H1 (cell line): Measurements from ENCODE around the gene ARMC12. TPM values are rescaled to one million over a fixed set of nuclear protein-coding genes. Genes with fewer than 3 reads are reported as not detected.

Experiments
- CTCF ChIA-PET: fragments of 300-600 bp; sonication (Branson Sonifier 250); formaldehyde crosslinking; loops from one replicate; lab custom pipeline; 2021; ENCODE audit not compliant: partially characterized antibody; lab: Charles Lee
- POLR2A ChIA-PET: fragments of 300-600 bp; sonication (Branson Sonifier 250); formaldehyde crosslinking; loops from one replicate; lab custom pipeline; 2021; ENCODE audit warnings: inconsistent platforms; ENCODE audit not compliant: partially characterized antibody; lab: Charles Lee
- DNase-seq, 2 experiments: peaks; one replicate each; pipeline versions ENCODE4 v3.0.0 to v3.0.0-alpha.2; 2010 to 2022; ENCODE audit warnings: low spot score in 2 of 2, low read depth in 1 of 2, mixed read lengths in 1 of 2
- FAIRE-seq: peaks from 2 replicates; lab custom pipeline; 2011; peaks lifted over from hg19 to GRCh38; lab: Jason Lieb, UNC
- H2AFZ ChIP-seq: 2 replicates; pipeline ENCODE4 v1.8.1; 2012; ENCODE audit warnings: low read length, inconsistent platforms
- H2AK5ac ChIP-seq: 2 replicates; pipeline ENCODE4 v1.6.1; 2013; ENCODE audit warnings: low read depth, low read length
- H2BK120ac ChIP-seq: replicated peaks from 2 replicates; pipeline ENCODE3; 2013; ENCODE audit warnings: low read depth, low read length, inconsistent platforms
- H2BK12ac ChIP-seq: 2 replicates; pipeline ENCODE4 v1.6.1; 2013; ENCODE audit warnings: low read depth, low read length
- H2BK15ac ChIP-seq: 2 replicates; pipeline ENCODE4 v1.6.1; 2013; ENCODE audit warnings: low read length
- H2BK20ac ChIP-seq: 2 replicates; pipeline ENCODE4 v1.6.1; 2013; ENCODE audit warnings: low read length
- H2BK5ac ChIP-seq: 2 replicates; pipeline ENCODE4 v1.6.1; 2013; ENCODE audit warnings: low read depth, low read length
- H3K14ac ChIP-seq: 2 replicates; pipeline ENCODE4 v1.6.1; 2013; ENCODE audit warnings: inconsistent platforms; ENCODE audit not compliant: insufficient read length
- H3K18ac ChIP-seq: 2 replicates; pipeline ENCODE4 v1.6.1; 2013; ENCODE audit warnings: low read length; ENCODE audit errors: extremely low read depth
- H3K23ac ChIP-seq: 2 replicates; pipeline ENCODE4 v1.6.1; 2013; ENCODE audit warnings: inconsistent platforms; ENCODE audit not compliant: insufficient read length
- H3K23me2 ChIP-seq: 2 replicates; pipeline ENCODE4 v1.6.1; 2013; ENCODE audit warnings: low read depth, low read length
- H3K27ac ChIP-seq: 2 replicates; pipeline ENCODE4 v1.6.1; 2011; ENCODE audit warnings: low read depth, low read length, inconsistent platforms
- H3K27me3 ChIP-seq, 4 experiments: replicated peaks in 1 of 4; 1 replicate in 1 of 4; 2 replicates in 3 of 4; pipeline versions ENCODE4 v1.6.1 to v1.8.1; 2011 to 2013; ENCODE audit warnings: low read length in 3 of 4, mild to moderate bottlenecking in 3 of 4, inconsistent platforms in 2 of 4, mixed read lengths in 2 of 4, moderate library complexity in 1 of 4; ENCODE audit not compliant: control insufficient read depth in 3 of 4, insufficient read depth in 3 of 4; ENCODE audit errors: extremely low read depth in 1 of 4
- H3K36me3 ChIP-seq, 4 experiments: 2 replicates each; pipeline versions ENCODE4 v1.6.1 to v1.8.1; 2011 to 2013; ENCODE audit warnings: mild to moderate bottlenecking in 4 of 4, low read length in 3 of 4, moderate library complexity in 2 of 4, control low read depth in 1 of 4, inconsistent platforms in 1 of 4; ENCODE audit not compliant: insufficient read depth in 4 of 4, control insufficient read depth in 2 of 4
- H3K4ac ChIP-seq: replicated peaks from 2 replicates; pipeline ENCODE3; 2013; ENCODE audit warnings: low read length, low read depth, mixed read lengths, inconsistent platforms; ENCODE audit not compliant: insufficient read length
- H3K4me1 ChIP-seq, 4 experiments: replicated peaks in 1 of 4; 1 replicate in 1 of 4; 2 replicates in 3 of 4; pipeline versions ENCODE4 v1.6.1 to v1.8.1; 2011 to 2013; ENCODE audit warnings: low read length in 3 of 4, inconsistent platforms in 2 of 4, mixed read lengths in 1 of 4; ENCODE audit not compliant: insufficient read depth in 4 of 4, control insufficient read depth in 3 of 4
- H3K4me2 ChIP-seq, 2 experiments: 2 replicates each; pipeline versions ENCODE4 v1.6.1 to v1.8.1; 2011 to 2013; ENCODE audit warnings: low read depth in 2 of 2, low read length in 2 of 2, control low read depth in 1 of 2, inconsistent platforms in 1 of 2, mild to moderate bottlenecking in 1 of 2; ENCODE audit not compliant: insufficient read depth in 1 of 2
- H3K4me3 ChIP-seq, 4 experiments: fragments of 200-600, 300-600 bp in 1 of 4; sonication (generic), shearing (Covaris generic), sonication (Bioruptor Twin) in 1 of 4; 2 replicates each; pipeline versions ENCODE4 v1.5.1 to v1.8.1; 2011 to 2016; ENCODE audit warnings: low read length in 4 of 4, low read depth in 3 of 4, control low read depth in 2 of 4, inconsistent platforms in 2 of 4, mild to moderate bottlenecking in 2 of 4, mixed read lengths in 1 of 4, moderate library complexity in 1 of 4; ENCODE audit not compliant: insufficient read depth in 2 of 4; ENCODE audit errors: extremely low read depth in 1 of 4
- H3K56ac ChIP-seq: replicated peaks from 2 replicates; pipeline ENCODE3; 2013; ENCODE audit warnings: low read depth, mild to moderate bottlenecking, mixed read lengths, low read length, inconsistent platforms; ENCODE audit not compliant: insufficient read length
- H3K79me1 ChIP-seq: 2 replicates; pipeline ENCODE4 v1.6.1; 2013; ENCODE audit warnings: low read depth, low read length, control low read depth
- H3K79me2 ChIP-seq, 2 experiments: 2 replicates each; pipeline versions ENCODE4 v1.6.1 to v1.8.1; 2012 to 2013; ENCODE audit warnings: low read length in 2 of 2, mild to moderate bottlenecking in 2 of 2, inconsistent platforms in 1 of 2; ENCODE audit not compliant: insufficient read depth in 2 of 2, control insufficient read depth in 1 of 2
- H3K9ac ChIP-seq, 4 experiments: replicated peaks in 1 of 4; 1 replicate in 1 of 4; 2 replicates in 3 of 4; pipeline versions ENCODE4 v1.6.1 to v1.8.1; 2011 to 2013; ENCODE audit warnings: low read depth in 3 of 4, low read length in 3 of 4, control low read depth in 2 of 4, mild to moderate bottlenecking in 2 of 4, moderate library complexity in 2 of 4, inconsistent platforms in 1 of 4; ENCODE audit errors: extremely low read depth in 1 of 4
- H3K9me3 ChIP-seq, 2 experiments: 2 replicates each; pipeline versions ENCODE4 v1.6.1 to v1.8.1; 2012 to 2013; ENCODE audit warnings: mild to moderate bottlenecking in 2 of 2, moderate library complexity in 2 of 2, control low read depth in 1 of 2, inconsistent platforms in 1 of 2, low read depth in 1 of 2, low read length in 1 of 2, mixed read lengths in 1 of 2; ENCODE audit not compliant: insufficient read depth in 2 of 2
- H4K20me1 ChIP-seq, 2 experiments: replicated peaks in 1 of 2; 2 replicates each; pipeline versions ENCODE3 to v1.8.1; 2011 to 2013; ENCODE audit warnings: inconsistent platforms in 2 of 2, low read length in 2 of 2, mild to moderate bottlenecking in 1 of 2; ENCODE audit not compliant: insufficient read depth in 2 of 2, control insufficient read depth in 1 of 2
- H4K5ac ChIP-seq: 2 replicates; pipeline ENCODE4 v1.6.1; 2013; ENCODE audit warnings: low read length, low read depth, mixed read lengths, inconsistent platforms; ENCODE audit not compliant: insufficient read length
- H4K8ac ChIP-seq: 2 replicates; pipeline ENCODE4 v1.8.0; 2013; ENCODE audit warnings: mild to moderate bottlenecking, moderate library complexity, low read length, inconsistent platforms; ENCODE audit not compliant: insufficient read depth; ENCODE audit errors: extremely low read depth
- H4K91ac ChIP-seq: replicated peaks from 2 replicates; pipeline ENCODE3; 2013; ENCODE audit warnings: low read length, mixed read lengths, inconsistent platforms; ENCODE audit not compliant: insufficient read length
- KDM1A ChIP-seq: fragments of 200-600, 300-600 bp; sonication (generic); IDR thresholded peaks from 2 replicates; pipeline ENCODE4 v1.7.1; 2016; ENCODE audit warnings: mild to moderate bottlenecking, low read length, borderline replicate concordance
- KDM4A ChIP-seq: IDR thresholded peaks from one replicate; pipeline ENCODE4 v1.7.1; 2012; ENCODE audit warnings: low read depth, mild to moderate bottlenecking, moderate library complexity, low read length, inconsistent platforms; ENCODE audit not compliant: severe bottlenecking
- RAD21 ChIP-seq, 2 experiments: IDR thresholded peaks in 1 of 2; conservative IDR thresholded peaks in 1 of 2; 2 replicates each; pipeline ENCODE4 v1.6.1; 2011; ENCODE audit warnings: low read depth in 2 of 2, low read length in 2 of 2, improper control_type of control experiment in 1 of 2, inconsistent platforms in 1 of 2, mild to moderate bottlenecking in 1 of 2, moderate library complexity in 1 of 2
- RBBP5 ChIP-seq: IDR thresholded peaks from 2 replicates; pipeline ENCODE4 v1.7.1; 2012; ENCODE audit warnings: low read depth, mild to moderate bottlenecking, inconsistent platforms, low read length, moderate library complexity, borderline replicate concordance
- RXRA ChIP-seq: IDR thresholded peaks from 2 replicates; pipeline ENCODE4 v1.6.1; 2011; ENCODE audit warnings: low read depth, mild to moderate bottlenecking, low read length, moderate library complexity; ENCODE audit not compliant: insufficient read depth
- SIN3A ChIP-seq, 2 experiments: IDR thresholded peaks in 1 of 2; conservative IDR thresholded peaks in 1 of 2; 2 replicates each; pipeline ENCODE4 v1.6.1; 2011 to 2012; ENCODE audit warnings: low read length in 2 of 2, improper control_type of control experiment in 1 of 2, low read depth in 1 of 2, mild to moderate bottlenecking in 1 of 2
- ZNF274 ChIP-seq: IDR thresholded peaks from 2 replicates; pipeline ENCODE4 v1.7.0; 2012; ENCODE audit warnings: low read length, borderline replicate concordance; ENCODE audit errors: extremely low read depth
- WGBS, 2 experiments: shearing (Covaris generic) in 1 of 2; methylation state at CpG; one replicate each; pipeline versions ENCODE4 v1.1.6 to v1.1.7; 2013 to 2015; ENCODE audit warnings: low lambda C conversion rate in 2 of 2, mixed read lengths in 2 of 2, inconsistent platforms in 1 of 2, low coverage in 1 of 2, missing lambda C conversion rate in 1 of 2; ENCODE audit not compliant: insufficient replicate concordance in 2 of 2, insufficient coverage in 1 of 2, insufficient read length in 1 of 2; ENCODE audit errors: extremely low coverage in 1 of 2, missing lambda C conversion rate in 1 of 2; 5-methylcytosine and 5-hydroxymethylcytosine counted together
- polyA plus RNA-seq, 7 experiments: library from polyadenylated mRNA; depleted of rRNA in 3 of 7; stranded (reverse) in 5 of 7; unstranded in 2 of 7; fragments of >200 nt in 5 of 7; fragments of 200-250 nt in 2 of 7; gene quantifications; 1 replicate in 5 of 7; 2 replicates in 1 of 7; 4 replicates in 1 of 7; pipeline versions ENCODE4 v1.2.1 to v1.2.3, GENCODE V29; 2011 to 2013; ENCODE audit warnings: missing spikeins in 2 of 7, mixed read lengths in 2 of 7
- total RNA-seq: library from RNA; stranded (reverse); fragmentation: NEBNext Ultra II Directional; extraction: Animal tissue kit (Norgen Biotek cat#: 25700); gene quantifications from 2 replicates; pipeline ENCODE4 v1.2.1, GENCODE V29; 2021
- TF ChIP-seq, protein P1 (sequence below): IDR thresholded peaks from 2 replicates; pipeline ENCODE4 v1.6.1; 2012; ENCODE audit warnings: low read length, inconsistent platforms

Gene ARMC12
- total and polyA plus RNA-seq, 2 of the 8 experiments (the other 6 are each of a cell fraction or from before 2014, with no cell fraction given) = 0.86 to 3.7 TPM

DNA sequence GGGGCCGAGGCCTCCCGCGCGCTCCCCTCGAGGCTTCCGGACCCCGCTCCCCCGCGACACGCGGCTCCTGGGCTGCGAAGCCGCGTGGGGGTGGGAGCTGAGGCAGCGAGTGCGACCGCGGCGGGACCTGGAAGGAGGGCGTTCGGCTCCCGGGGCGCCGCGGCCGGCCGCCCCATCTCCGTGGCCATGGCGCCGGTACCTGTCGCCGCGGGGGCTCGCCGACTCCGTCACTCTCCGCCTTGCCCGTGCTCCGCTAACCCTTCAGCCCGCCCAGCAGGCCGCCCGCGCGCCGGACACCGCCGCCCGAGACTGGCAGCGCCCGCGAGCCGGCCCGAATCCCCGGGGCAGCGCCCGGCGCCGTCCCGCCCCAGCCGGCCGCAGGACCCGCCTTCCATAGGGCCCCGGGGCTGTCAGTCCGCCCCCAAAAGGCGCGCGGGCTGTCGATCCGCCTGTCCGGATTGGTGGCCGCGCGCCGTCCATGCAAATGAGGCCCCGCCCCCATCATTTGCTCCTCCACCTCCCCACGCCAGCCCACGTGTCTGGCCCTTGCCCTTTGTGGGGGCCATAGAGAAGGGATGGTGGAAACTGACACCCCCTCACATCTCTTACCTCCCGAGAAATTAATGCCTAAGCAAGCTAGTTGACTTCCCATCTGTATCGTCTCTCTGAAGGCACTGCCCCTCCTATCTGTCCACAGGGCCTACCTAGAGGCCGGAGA lies 48.1 kb upstream of the ARMC12 start, which contains the start of gene FKBP5:
FKBP5 (minus strand) TSS at position 311 of the 718 bp plus-strand sequence. CDS start 46,091 bp downstream, outside the sequence.
- no peak within 1 kb of the TSS for H3K23ac ChIP-seq
- no peaks in the 10 kb centered on the region for H3K79me1 ChIP-seq
- no peaks in the 10 kb centered on the region for H3K27me3 ChIP-seq
- ChIA-PET POLR2A (interaction anchor here (1.3 to 1.6 kb wide), 3 partner anchors 39 to 47 kb away, joined by 3 to 7 read pairs (median 5); no protein-coding TSS in a partner anchor), CTCF (interaction anchor here (0.9 to 1.3 kb wide), 3 partner anchors 27 to 137 kb away, joined by 3 to 4 read pairs (median 3); partner anchors contain the start of gene ARMC12)
- peak within 1 kb of the TSS; percentile 54 to 85 (median 76) for H3K4me3 ChIP-seq
- peaks cover 11% of the 10 kb centered on the region for H3K23me2 ChIP-seq
- no peak within 1 kb of the TSS; the same call in 1 of the 2 replicates for H2AK5ac ChIP-seq
- H3K9ac ChIP-seq = peak within 1 kb of the TSS; percentile 62 to 91 (median 76)
- peak within 1 kb of the TSS; percentile 68 for H3K18ac ChIP-seq
- H3K4ac ChIP-seq = peak within 1 kb of the TSS; percentile 74
- H3K56ac ChIP-seq = no peak within 1 kb of the TSS
- H2BK5ac ChIP-seq = peak within 1 kb of the TSS; percentile 84
- H2AFZ ChIP-seq = peak within 1 kb of the TSS; percentile 74
- H2BK12ac ChIP-seq = peak within 1 kb of the TSS; percentile 40; the same call in 1 of the 2 replicates
- peaks cover 0 to 6% (median 3%) of the 10 kb centered on the region in 4 experiments; a peak in 4 of 7 replicates for H3K4me1 ChIP-seq
- H3K36me3 ChIP-seq = no peaks in the 10 kb centered on the region
- peaks cover 0 to 4% of the 10 kb centered on the region in 2 experiments for H4K20me1 ChIP-seq
- H3K4me2 ChIP-seq = peak within 1 kb of the TSS; percentile 90 to 95
- no peak for FAIRE-seq
- H3K14ac ChIP-seq = no peak within 1 kb of the TSS
- peak within 1 kb of the TSS; percentile 63; the same call in 1 of the 2 replicates for H3K27ac ChIP-seq
- H3K9me3 ChIP-seq = no peaks in the 10 kb centered on the region
- H2BK120ac ChIP-seq = no peak within 1 kb of the TSS
- H2BK15ac ChIP-seq = peak within 1 kb of the TSS; percentile 24; the same call in 1 of the 2 replicates
- WGBS, 2 experiments = 2% methylated on average over 55 of the region's 80 CpGs; no CpG with 5 or more reads in 1 of the 2 experiments
- no peak within 1 kb of the TSS for H2BK20ac ChIP-seq
- peak within 1 kb of the TSS; percentile 34 for H4K5ac ChIP-seq
- H4K8ac ChIP-seq = peak within 1 kb of the TSS; percentile 89
- peak; percentile 53 to 96 for DNase-seq
- H4K91ac ChIP-seq = no peak within 1 kb of the TSS
- peaks cover 0 to 36% of the 10 kb centered on the region in 2 experiments; a peak in 2 of 4 replicates for H3K79me2 ChIP-seq
- TF ChIP-seq KDM1A (no peak), KDM4A (peak; percentile 35), RXRA (no peak), SIN3A (conservative IDR thresholded peaks at IDR 0.05 in 1 of 2, IDR thresholded peaks at IDR 0.05 in 1 of 2; ENCODE audit: low read depth in 1 of 2, low read length in 2 of 2) (0 out of 4 replicates have a peak, but pooled peaks of 1 of the 2 experiments have one; percentile 6), RBBP5 (peak; percentile 45; the same call in 1 of the 2 replicates), ZNF274 (no peak), RAD21 (IDR thresholded peaks at IDR 0.05 in 1 of 2, conservative IDR thresholded peaks at IDR 0.05 in 1 of 2; ENCODE audit: low read depth in 2 of 2, low read length in 2 of 2) (no peak; a peak in 1 of 4 replicates)
- TF ChIP-seq, protein P1, sequence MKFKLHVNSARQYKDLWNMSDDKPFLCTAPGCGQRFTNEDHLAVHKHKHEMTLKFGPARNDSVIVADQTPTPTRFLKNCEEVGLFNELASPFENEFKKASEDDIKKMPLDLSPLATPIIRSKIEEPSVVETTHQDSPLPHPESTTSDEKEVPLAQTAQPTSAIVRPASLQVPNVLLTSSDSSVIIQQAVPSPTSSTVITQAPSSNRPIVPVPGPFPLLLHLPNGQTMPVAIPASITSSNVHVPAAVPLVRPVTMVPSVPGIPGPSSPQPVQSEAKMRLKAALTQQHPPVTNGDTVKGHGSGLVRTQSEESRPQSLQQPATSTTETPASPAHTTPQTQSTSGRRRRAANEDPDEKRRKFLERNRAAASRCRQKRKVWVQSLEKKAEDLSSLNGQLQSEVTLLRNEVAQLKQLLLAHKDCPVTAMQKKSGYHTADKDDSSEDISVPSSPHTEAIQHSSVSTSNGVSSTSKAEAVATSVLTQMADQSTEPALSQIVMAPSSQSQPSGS = no peak
